Progenitor cell of endocrine pancreas (in vitro differentiated cells): ENCODE data around the gene ABHD5. TPM values are rescaled to one million over a fixed set of nuclear protein-coding genes. Genes with fewer than 3 reads are reported as not detected.
A peak's percentile ranks its signal among the peaks of the same experiment; 100 is the strongest.

Experiments
- DNase-seq: peaks from one replicate; pipeline ENCODE4 v3.0.0; 2021; ENCODE audit warnings: low spot score; ENCODE audit not compliant: unreplicated experiment
- H3K27ac Mint-ChIP-seq: 2 replicates; pipeline ENCODE4 v1.8.0; 2021; ENCODE audit warnings: mild to moderate bottlenecking, moderate library complexity, mixed read lengths
- H3K27me3 Mint-ChIP-seq: 2 replicates; pipeline ENCODE4 v1.8.0; 2021; ENCODE audit warnings: mixed read lengths
- H3K36me3 Mint-ChIP-seq: 2 replicates; pipeline ENCODE4 v1.8.0; 2022; ENCODE audit warnings: mixed read lengths; ENCODE audit not compliant: insufficient read depth
- H3K4me1 Mint-ChIP-seq: 2 replicates; pipeline ENCODE4 v1.8.0; 2021; ENCODE audit warnings: low read depth, mixed read lengths
- H3K4me3 Mint-ChIP-seq: 2 replicates; pipeline ENCODE4 v1.8.0; 2021; ENCODE audit warnings: low read depth, mild to moderate bottlenecking, moderate library complexity, mixed read lengths
- H3K9me3 Mint-ChIP-seq: 2 replicates; pipeline ENCODE4 v1.8.0; 2021; ENCODE audit warnings: low read depth, mixed read lengths
- total RNA-seq: library from RNA; stranded (reverse); gene quantifications from 2 replicates; pipeline ENCODE4 v1.2.1, GENCODE V29; 2021
- TF ChIP-seq, protein P1 (sequence below): fragments of 200-600 bp; sonication (generic); IDR thresholded peaks from one replicate; pipeline ENCODE4 v1.5.0; 2021; ENCODE audit warnings: antibody characterized with exemption, mild to moderate bottlenecking; ENCODE audit not compliant: unreplicated experiment

Gene ABHD5
- total RNA-seq, 1 donor from 2014 or later = 14.8 TPM

DNA sequence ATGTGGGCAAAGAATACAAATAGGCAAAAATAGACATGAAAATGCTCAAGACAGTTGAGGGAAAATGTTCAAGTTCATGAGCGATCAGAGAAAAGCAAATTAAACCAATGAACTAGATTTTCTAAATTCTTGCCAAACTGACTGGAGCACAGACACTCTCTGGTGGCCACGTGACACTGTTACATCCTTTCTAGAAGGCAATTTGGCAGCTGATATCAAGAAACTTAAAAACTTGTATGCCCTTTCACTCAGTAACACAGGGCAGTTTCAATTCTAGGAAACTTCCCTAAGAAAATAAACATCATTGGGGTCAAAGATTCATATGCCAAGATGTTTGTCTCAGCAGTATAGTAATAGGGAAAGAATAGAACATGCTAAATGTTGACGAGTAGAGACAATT is 52.2 kb downstream of the ABHD5 start:
- TF ChIP-seq, protein P1, sequence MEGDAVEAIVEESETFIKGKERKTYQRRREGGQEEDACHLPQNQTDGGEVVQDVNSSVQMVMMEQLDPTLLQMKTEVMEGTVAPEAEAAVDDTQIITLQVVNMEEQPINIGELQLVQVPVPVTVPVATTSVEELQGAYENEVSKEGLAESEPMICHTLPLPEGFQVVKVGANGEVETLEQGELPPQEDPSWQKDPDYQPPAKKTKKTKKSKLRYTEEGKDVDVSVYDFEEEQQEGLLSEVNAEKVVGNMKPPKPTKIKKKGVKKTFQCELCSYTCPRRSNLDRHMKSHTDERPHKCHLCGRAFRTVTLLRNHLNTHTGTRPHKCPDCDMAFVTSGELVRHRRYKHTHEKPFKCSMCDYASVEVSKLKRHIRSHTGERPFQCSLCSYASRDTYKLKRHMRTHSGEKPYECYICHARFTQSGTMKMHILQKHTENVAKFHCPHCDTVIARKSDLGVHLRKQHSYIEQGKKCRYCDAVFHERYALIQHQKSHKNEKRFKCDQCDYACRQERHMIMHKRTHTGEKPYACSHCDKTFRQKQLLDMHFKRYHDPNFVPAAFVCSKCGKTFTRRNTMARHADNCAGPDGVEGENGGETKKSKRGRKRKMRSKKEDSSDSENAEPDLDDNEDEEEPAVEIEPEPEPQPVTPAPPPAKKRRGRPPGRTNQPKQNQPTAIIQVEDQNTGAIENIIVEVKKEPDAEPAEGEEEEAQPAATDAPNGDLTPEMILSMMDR = peak; percentile 20

DNA sequence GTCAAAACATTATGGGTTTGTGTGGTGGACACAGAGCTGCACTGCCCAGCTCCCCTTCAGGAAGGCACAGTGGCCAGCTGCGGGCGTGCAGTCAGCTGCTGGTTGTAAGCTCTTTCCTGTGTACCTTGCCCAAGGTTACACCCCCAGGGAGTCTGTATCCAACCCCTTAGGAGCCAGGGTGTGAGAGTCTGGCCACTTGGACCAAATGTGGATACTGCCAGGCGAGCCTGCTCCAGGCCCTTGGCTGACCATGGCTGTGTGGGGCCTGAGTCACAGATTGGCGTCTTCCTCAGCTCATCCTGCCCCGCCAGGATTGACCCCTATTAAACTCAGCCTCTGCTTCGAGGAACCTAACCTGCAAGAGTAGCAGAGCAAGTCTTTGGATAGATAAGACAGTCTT is 56.9 kb downstream of the ABHD5 start:
- Mint-ChIP-seq H3K4me3 (no peak overlapping the region), H3K27ac (no peak overlapping the region), H3K27me3 (peaks cover 3% of the 10 kb centered on the region), H3K36me3 (no peaks in the 10 kb centered on the region), H3K9me3 (peaks cover 10% of the 10 kb centered on the region), H3K4me1 (no peaks in the 10 kb centered on the region)
- no peak for DNase-seq
- TF ChIP-seq, protein P1 = no peak

More for the DNA sequence above, 52.2 kb downstream of the ABHD5 start:
- Mint-ChIP-seq H3K27ac (no peak overlapping the region), H3K9me3 (peaks cover 6% of the 10 kb centered on the region), H3K4me3 (no peak overlapping the region), H3K27me3 (no peaks in the 10 kb centered on the region), H3K36me3 (no peaks in the 10 kb centered on the region), H3K4me1 (peaks cover 1% of the 10 kb centered on the region)
- DNase-seq = no peak

DNA sequence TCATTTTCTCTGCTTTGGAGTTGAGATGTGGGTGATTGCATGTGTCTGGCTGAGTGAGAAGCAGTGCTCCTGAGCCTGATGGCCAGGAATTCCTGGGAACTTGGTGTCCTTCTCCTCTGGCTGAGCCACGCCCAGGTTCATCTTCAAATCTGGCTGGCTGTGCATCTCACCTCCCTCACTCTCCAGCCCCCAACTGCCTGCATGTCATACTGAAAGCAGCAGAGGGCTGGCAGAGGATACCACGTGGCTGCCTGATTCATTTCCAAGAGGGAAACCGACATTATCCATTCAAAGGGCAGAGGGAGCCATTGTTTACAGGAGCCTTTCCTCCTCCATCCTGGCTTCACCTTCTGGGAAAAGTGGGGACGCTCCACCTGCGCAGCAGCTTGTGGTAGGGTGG is 57.4 kb downstream of the ABHD5 start:
- H3K27ac Mint-ChIP-seq = no peak overlapping the region
- H3K4me1 Mint-ChIP-seq = no peaks in the 10 kb centered on the region
- H3K27me3 Mint-ChIP-seq = peaks cover 3% of the 10 kb centered on the region
- H3K4me3 Mint-ChIP-seq = no peak overlapping the region
- H3K36me3 Mint-ChIP-seq = no peaks in the 10 kb centered on the region
- DNase-seq = no peak
- peaks cover 10% of the 10 kb centered on the region for H3K9me3 Mint-ChIP-seq
- TF ChIP-seq, protein P1 = no peak

DNA sequence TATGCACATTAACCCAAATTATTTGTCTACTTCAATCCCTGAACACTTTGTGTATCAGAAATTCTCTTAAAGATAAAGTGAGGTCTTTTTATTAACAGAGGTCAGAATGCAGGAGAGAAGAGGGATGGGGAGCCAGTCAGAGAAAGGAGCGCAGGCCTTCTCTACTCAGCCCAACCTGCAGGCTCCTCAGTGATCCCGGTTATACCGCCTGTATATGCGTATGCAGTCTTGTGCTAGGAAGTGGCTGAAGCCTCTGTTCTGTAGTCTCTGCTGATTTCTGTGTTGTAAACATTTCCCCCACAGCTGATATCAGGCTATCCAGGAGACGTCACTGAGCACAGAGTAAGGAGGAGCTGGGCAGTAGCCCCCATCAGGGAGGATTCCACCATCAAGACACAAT is 57.9 kb downstream of the ABHD5 start:
- Mint-ChIP-seq H3K4me3 (no peak overlapping the region), H3K4me1 (no peaks in the 10 kb centered on the region), H3K9me3 (peaks cover 10% of the 10 kb centered on the region), H3K36me3 (no peaks in the 10 kb centered on the region), H3K27me3 (peaks cover 3% of the 10 kb centered on the region), H3K27ac (no peak overlapping the region)
- DNase-seq = no peak
- TF ChIP-seq, protein P1 = no peak

DNA sequence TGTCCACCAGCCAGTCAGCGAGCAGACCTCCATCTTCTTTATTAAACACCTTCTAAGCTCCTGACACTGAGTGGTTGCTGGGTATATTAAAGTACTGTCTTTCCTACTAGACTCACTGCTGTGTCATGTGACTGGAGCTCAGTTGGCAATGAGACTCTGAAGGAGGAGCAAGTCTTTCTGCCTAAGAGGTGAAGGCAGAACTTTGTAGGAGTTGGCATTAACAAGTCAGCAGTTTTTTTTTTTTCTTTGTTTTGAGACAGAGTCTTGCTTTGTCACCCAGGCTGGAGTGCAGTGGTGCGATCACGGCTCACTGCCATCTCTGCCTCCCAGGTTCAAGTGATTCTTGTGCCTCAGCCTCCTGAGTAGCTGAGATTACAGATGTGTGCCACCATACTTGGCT is 62.2 kb downstream of the ABHD5 start:
- Mint-ChIP-seq H3K27ac (no peak overlapping the region), H3K36me3 (no peaks in the 10 kb centered on the region), H3K4me3 (no peak overlapping the region), H3K9me3 (peaks cover 4% of the 10 kb centered on the region), H3K27me3 (peaks cover 10% of the 10 kb centered on the region), H3K4me1 (no peaks in the 10 kb centered on the region)
- TF ChIP-seq, protein P1 = no peak
- DNase-seq = no peak
